GM12878 (cell line): ENCODE data around the gene DCTN1. TPM values are rescaled to one million over a fixed set of nuclear protein-coding genes. Genes with fewer than 3 reads are reported as not detected.

ENCODE experiments used
- ATAC-seq: fragments of 200-7000 bp; cut with Tn5 transposase; 3 replicates; pipeline ENCODE4 v1.9.1; 2020; ENCODE audit warnings: mild to moderate bottlenecking, moderate library complexity
- BruUV-seq: library from RNA; stranded (reverse); fragments of 400-500 nt; replicated peaks from 2 replicates; lab custom pipeline; 2021; lab: Mats Ljungman, UMichigan
- CTCF ChIA-PET: fragments of 300-600 bp; sonication (Branson Sonifier 250); formaldehyde crosslinking; extraction: SDS; loops from one replicate; lab custom pipeline; 2021; ENCODE audit warnings: inconsistent platforms; lab: Yijun Ruan, JAX
- POLR2A ChIA-PET: fragments of 350-600 bp; formaldehyde crosslinking; extraction: SDS; loops from one replicate; lab custom pipeline; 2021; ENCODE audit warnings: inconsistent platforms; lab: Charles Lee
- RAD21 ChIA-PET: fragments of 300-600 bp; sonication (Branson Sonifier 250); formaldehyde crosslinking; loops from one replicate; lab custom pipeline; 2023; ENCODE audit warnings: antibody characterized with exemption; ENCODE audit not compliant: unreplicated experiment; lab: Charles Lee
- SMC1A ChIA-PET: fragments of 300-600 bp; sonication (Branson Sonifier 250); formaldehyde crosslinking; loops from one replicate; lab custom pipeline; 2023; ENCODE audit not compliant: unreplicated experiment, uncharacterized antibody; lab: Charles Lee
- DNase-seq: peaks from one replicate; pipeline ENCODE4 v3.0.0-alpha.2; 2011; ENCODE audit warnings: low read depth, low spot score
- FAIRE-seq: peaks from 3 replicates; lab custom pipeline; 2011; peaks lifted over from hg19 to GRCh38; lab: Jason Lieb, UNC
- H2AFZ ChIP-seq: 2 replicates; pipeline ENCODE4 v1.6.0; 2011; ENCODE audit warnings: low read depth, low read length, control low read depth; ENCODE audit not compliant: control insufficient read depth
- H3K27ac ChIP-seq: 2 replicates; pipeline ENCODE4 v1.5.1; 2011; ENCODE audit warnings: control low read depth; ENCODE audit not compliant: control insufficient read depth, insufficient read depth
- H3K27me3 ChIP-seq, 2 experiments: replicated peaks in 1 of 2; 2 replicates each; pipeline versions ENCODE4 v1.6.0 to v1.6.1; 2011; ENCODE audit warnings: low read length in 1 of 2; ENCODE audit not compliant: control insufficient read depth in 2 of 2, insufficient read depth in 2 of 2
- H3K36me3 ChIP-seq, 2 experiments: 2 replicates each; pipeline ENCODE4 v1.5.1; 2011; ENCODE audit warnings: low read length in 1 of 2; ENCODE audit not compliant: control insufficient read depth in 2 of 2, insufficient read depth in 2 of 2
- H3K4me1 ChIP-seq: 2 replicates; pipeline ENCODE4 v1.6.1; 2011; ENCODE audit warnings: mild to moderate bottlenecking, low read length, moderate library complexity, mixed read lengths; ENCODE audit not compliant: control insufficient read depth, insufficient read depth
- H3K4me2 ChIP-seq: 2 replicates; pipeline ENCODE4 v1.6.0; 2011; ENCODE audit warnings: control low read depth; ENCODE audit not compliant: control insufficient read depth, insufficient read depth
- H3K4me3 ChIP-seq: fragments of 200-600 bp; sonication (generic); 2 replicates; pipeline ENCODE4 v1.5.1; 2016
- H3K79me2 ChIP-seq: 2 replicates; pipeline ENCODE4 v1.6.0; 2011; ENCODE audit warnings: low read length; ENCODE audit not compliant: control insufficient read depth, insufficient read depth
- H3K9ac ChIP-seq: 2 replicates; pipeline ENCODE4 v1.8.0; 2011; ENCODE audit warnings: low read length, control low read depth, mixed read lengths; ENCODE audit not compliant: control insufficient read depth, insufficient read depth
- H3K9me3 ChIP-seq: replicated peaks from 3 replicates; pipeline ENCODE4 v1.5.1; 2011; ENCODE audit warnings: mild to moderate bottlenecking, low read length; ENCODE audit not compliant: control insufficient read depth, insufficient read depth
- H4K20me1 ChIP-seq: 2 replicates; pipeline ENCODE4 v1.6.0; 2011; ENCODE audit not compliant: control insufficient read depth, insufficient read depth
- BRCA1 ChIP-seq: IDR thresholded peaks from 2 replicates; pipeline ENCODE4 v1.6.1; 2011; ENCODE audit warnings: low read depth, low read length, improper control_type of control experiment
- CHD2 ChIP-seq: IDR thresholded peaks from 2 replicates; pipeline ENCODE4 v1.6.1; 2011; ENCODE audit warnings: low read depth, low read length, improper control_type of control experiment, borderline replicate concordance
- E2F8 ChIP-seq: fragments of 450-650 bp; IDR thresholded peaks from 2 replicates; pipeline ENCODE4 v1.6.1; 2018; ENCODE audit warnings: mild to moderate bottlenecking, low read depth, moderate library complexity; ENCODE audit not compliant: partially characterized antibody
- EZH2 ChIP-seq: IDR thresholded peaks from 2 replicates; pipeline ENCODE4 v1.6.1; 2012; ENCODE audit warnings: low read depth, mild to moderate bottlenecking, control low read depth, inconsistent platforms, low read length, borderline replicate concordance; ENCODE audit not compliant: control insufficient read depth
- FOXM1 ChIP-seq: IDR thresholded peaks from 2 replicates; pipeline ENCODE4 v1.6.1; 2012; ENCODE audit warnings: low read depth, mild to moderate bottlenecking, inconsistent platforms, low read length, moderate library complexity
- GATAD2B ChIP-seq: fragments of 450-650 bp; conservative IDR thresholded peaks from 2 replicates; pipeline ENCODE4 v1.6.1; 2017; ENCODE audit warnings: low read depth, mild to moderate bottlenecking, moderate library complexity
- HDAC6 ChIP-seq: fragments of 200-600 bp; sonication (generic); IDR thresholded peaks from one replicate; pipeline ENCODE4 v1.8.0; 2017; ENCODE audit warnings: antibody characterized with exemption; ENCODE audit not compliant: unreplicated experiment
- IRF3 ChIP-seq: fragments of 450-650 bp; IDR thresholded peaks from 2 replicates; pipeline ENCODE4 v1.6.1; 2014; ENCODE audit warnings: mild to moderate bottlenecking
- MAX ChIP-seq: IDR thresholded peaks from 2 replicates; pipeline ENCODE4 v1.6.1; 2012; ENCODE audit warnings: low read depth, low read length, improper control_type of control experiment
- MXI1 ChIP-seq: fragments of 150-350 bp; IDR thresholded peaks from 2 replicates; pipeline ENCODE4 v1.6.1; 2011; ENCODE audit warnings: low read depth, mild to moderate bottlenecking, inconsistent platforms, low read length, improper control_type of control experiment
- PAX5 ChIP-seq: IDR thresholded peaks from 2 replicates; pipeline ENCODE4 v1.6.1; 2011; ENCODE audit warnings: low read depth, low read length, borderline replicate concordance
- RAD51 ChIP-seq: fragments of 450-650 bp; IDR thresholded peaks from 2 replicates; pipeline ENCODE4 v1.6.1; 2016; ENCODE audit warnings: moderate library complexity, mild to moderate bottlenecking, inconsistent platforms
- RFX5 ChIP-seq: IDR thresholded peaks from 2 replicates; pipeline ENCODE4 v1.6.1; 2011; ENCODE audit warnings: low read depth, low read length, improper control_type of control experiment
- SKIL ChIP-seq: fragments of 450-650 bp; IDR thresholded peaks from 2 replicates; pipeline ENCODE4 v1.6.1; 2017; ENCODE audit warnings: mild to moderate bottlenecking, low read depth, inconsistent platforms; ENCODE audit not compliant: poor library complexity, severe bottlenecking
- SREBF1 ChIP-seq: IDR thresholded peaks from 2 replicates; pipeline ENCODE4 v1.6.1; 2012; ENCODE audit warnings: mild to moderate bottlenecking, low read length
- STAT1 ChIP-seq: fragments of 450-650 bp; conservative IDR thresholded peaks from 2 replicates; pipeline ENCODE4 v1.6.1; 2014; ENCODE audit warnings: antibody characterized with exemption, mild to moderate bottlenecking
- TCF12 ChIP-seq: IDR thresholded peaks from 2 replicates; pipeline ENCODE4 v1.6.1; 2011; ENCODE audit warnings: low read depth, mild to moderate bottlenecking, low read length
- WGBS: methylation state at CpG from one replicate; pipeline ENCODE4 v1.1.6; 2016; ENCODE audit warnings: low lambda C conversion rate; ENCODE audit not compliant: insufficient replicate concordance, insufficient coverage; ENCODE audit errors: missing lambda C conversion rate; 5-methylcytosine and 5-hydroxymethylcytosine counted together
- in situ Hi-C: fragments of 300-500 bp; cut with MboI; formaldehyde crosslinking; loops from 9 replicates; pipeline ENCODE4 v1.14.3; 2018; ENCODE audit warnings: mixed read lengths
- intact Hi-C: fragments of 100-400 bp; cut with micrococcal nuclease; formaldehyde crosslinking; loops from one replicate; pipeline ENCODE4 v1.14.2; 2022; ENCODE audit not compliant: unreplicated experiment
- polyA plus RNA-seq, 11 experiments: library from polyadenylated mRNA; depleted of rRNA in 4 of 11; unstranded in 6 of 11; stranded (reverse) in 5 of 11; fragments of >200 nt; fragmentation: Nextera tagmentation in 4 of 11; fragmentation: Illumina TruSeq in 1 of 11; extraction: Ambion mirVana in 4 of 11; extraction: Trizol in 1 of 11; gene quantifications; 1 replicate in 1 of 11; 2 replicates in 10 of 11; pipeline versions ENCODE4 v1.2.1 to v1.2.3, GENCODE V29; 2011 to 2016; ENCODE audit warnings: inconsistent platforms in 2 of 11, missing spikeins in 2 of 11, low read depth in 1 of 11
- total RNA-seq, 4 experiments: library from RNA; depleted of rRNA in 3 of 4; stranded (reverse); fragments of >200 nt in 3 of 4; fragmentation: Illumina TruSeq in 1 of 4; extraction: Trizol in 1 of 4; gene quantifications; 2 replicates each; pipeline versions ENCODE4 v1.2.1 to v1.2.3, GENCODE V29; 2013 to 2021

Gene DCTN1
- total and polyA plus RNA-seq, 10 of the 15 experiments (the other 5 are each of a cell fraction or from before 2014, with no cell fraction given) = 44.1 to 116 (median 64.8) TPM

- peak within 1 kb of the TSS; percentile 78 for H3K4me3 ChIP-seq
- in situ Hi-C loops = no loop called here
- no peaks in the 10 kb centered on the region for H4K20me1 ChIP-seq
- ChIA-PET CTCF (interaction anchor here (0.8 to 1.5 kb wide), 9 partner anchors 19 to 296 kb away, joined by 3 to 6 read pairs (median 3); no protein-coding TSS in a partner anchor), RAD21 (interaction anchor here (0.9 to 2.4 kb wide), 8 partner anchors 15 to 146 kb away, joined by 3 to 11 read pairs (median 5); partner anchors contain the start of genes HTRA2, INO80B and WBP1), SMC1A (interaction anchor here (0.7 to 3.0 kb wide), 9 partner anchors 13 to 168 kb away, joined by 3 to 24 read pairs (median 3); partner anchors contain the start of genes INO80B and WBP1), POLR2A (interaction anchor here (1.0 to 1.9 kb wide), 10 partner anchors 11 to 146 kb away, joined by 3 to 21 read pairs (median 5); partner anchors contain the start of genes INO80B, MRPL53 and WBP1)
- H3K9me3 ChIP-seq = no peaks in the 10 kb centered on the region
- no peaks in the 10 kb centered on the region for H3K27me3 ChIP-seq
- peak within 1 kb of the TSS; percentile 92 for H2AFZ ChIP-seq
- ATAC-seq (peak; percentile 96), FAIRE-seq (peak; percentile 95), DNase-seq (peak; percentile 84)
- H3K4me1 ChIP-seq = peaks cover 22% of the 10 kb centered on the region
- peaks cover 9% of the 10 kb centered on the region for H3K79me2 ChIP-seq
- BruUV-seq = no TSS peak
- H3K36me3 ChIP-seq = peaks cover 0 to 12% of the 10 kb centered on the region in 2 experiments; a peak in 1 of 4 replicates
- H3K9ac ChIP-seq = peak within 1 kb of the TSS; percentile 62
- WGBS = under 1% methylated on average over 56 of the region's 57 CpGs
- H3K4me2 ChIP-seq = peak within 1 kb of the TSS; percentile 83
- peak within 1 kb of the TSS; percentile 80 for H3K27ac ChIP-seq
- intact Hi-C loops = loop anchor here (2.0 kb wide), 1 partner anchor 33 kb away; the partner anchor contains the start of gene INO80B
- no peak for TF ChIP-seq RAD51
- no peak for TF ChIP-seq SREBF1
- TF ChIP-seq CHD2 = peak; percentile 59; the same call in 1 of the 2 replicates
- peak; percentile 68; the same call in 1 of the 2 replicates for TF ChIP-seq GATAD2B
- no peak for TF ChIP-seq SKIL
- no peak for TF ChIP-seq FOXM1
- TF ChIP-seq TCF12 = 0 out of 2 replicates have a peak, but pooled peaks have one; percentile 33
- no peak for TF ChIP-seq IRF3
- TF ChIP-seq PAX5 = no peak
- peak; percentile 54; the same call in 1 of the 2 replicates for TF ChIP-seq RFX5
- TF ChIP-seq MXI1 = peak; percentile 100
- TF ChIP-seq HDAC6 = no peak
- TF ChIP-seq EZH2 = no peak
- 0 out of 2 replicates have a peak, but pooled peaks have one; percentile 27 for TF ChIP-seq STAT1
- no peak for TF ChIP-seq BRCA1
- no peak for TF ChIP-seq E2F8
- TF ChIP-seq MAX = peak; percentile 92
Measured at GRCh38 chr2:74421221-74421870, 41.2 kb upstream of the DCTN1 start, which contains the start of the genes C2orf81 and WDR54. C2orf81 (minus strand) TSS chr2:74421619; CDS start chr2:74421560, 59 bp downstream. WDR54 (plus strand) TSS chr2:74421730; CDS start chr2:74422154, 424 bp downstream.
